Measurements from ENCODE around the gene CRELD2.

CRELD2 gene

DNA sequence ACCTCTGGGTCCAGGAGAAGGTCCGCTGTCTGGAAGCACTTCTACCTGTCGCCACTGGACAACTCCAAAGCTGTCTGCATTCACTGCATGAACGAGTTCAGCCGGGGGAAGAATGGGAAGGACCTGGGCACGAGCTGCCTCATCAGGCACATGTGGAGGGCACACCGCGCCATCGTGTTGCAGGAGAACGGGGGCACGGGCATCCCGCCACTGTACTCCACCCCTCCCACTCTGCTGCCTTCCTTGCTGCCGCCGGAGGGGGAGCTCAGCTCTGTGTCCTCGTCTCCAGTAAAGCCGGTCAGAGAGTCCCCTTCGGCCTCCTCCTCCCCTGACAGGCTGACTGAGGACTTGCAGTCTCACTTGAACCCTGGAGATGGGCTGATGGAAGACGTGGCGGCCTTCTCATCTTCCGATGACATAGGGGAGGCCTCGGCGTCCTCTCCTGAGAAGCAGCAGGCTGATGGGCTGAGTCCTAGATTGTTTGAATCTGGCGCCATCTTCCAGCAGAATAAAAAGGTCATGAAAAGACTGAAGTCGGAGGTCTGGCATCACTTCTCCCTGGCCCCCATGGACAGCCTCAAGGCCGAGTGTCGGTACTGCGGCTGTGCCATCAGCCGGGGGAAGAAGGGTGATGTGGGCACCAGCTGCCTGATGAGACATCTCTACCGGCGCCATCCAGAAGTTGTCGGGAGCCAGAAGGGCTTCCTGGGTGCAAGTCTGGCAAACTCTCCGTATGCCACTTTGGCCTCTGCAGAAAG, 33.8 kb upstream of the CRELD2 start:
- no peaks in the 10 kb centered on the region for H3K4me1 ChIP-seq (ENCODE audit: control insufficient read depth, insufficient read depth, low read length)
- TF ChIP-seq, protein P1, sequence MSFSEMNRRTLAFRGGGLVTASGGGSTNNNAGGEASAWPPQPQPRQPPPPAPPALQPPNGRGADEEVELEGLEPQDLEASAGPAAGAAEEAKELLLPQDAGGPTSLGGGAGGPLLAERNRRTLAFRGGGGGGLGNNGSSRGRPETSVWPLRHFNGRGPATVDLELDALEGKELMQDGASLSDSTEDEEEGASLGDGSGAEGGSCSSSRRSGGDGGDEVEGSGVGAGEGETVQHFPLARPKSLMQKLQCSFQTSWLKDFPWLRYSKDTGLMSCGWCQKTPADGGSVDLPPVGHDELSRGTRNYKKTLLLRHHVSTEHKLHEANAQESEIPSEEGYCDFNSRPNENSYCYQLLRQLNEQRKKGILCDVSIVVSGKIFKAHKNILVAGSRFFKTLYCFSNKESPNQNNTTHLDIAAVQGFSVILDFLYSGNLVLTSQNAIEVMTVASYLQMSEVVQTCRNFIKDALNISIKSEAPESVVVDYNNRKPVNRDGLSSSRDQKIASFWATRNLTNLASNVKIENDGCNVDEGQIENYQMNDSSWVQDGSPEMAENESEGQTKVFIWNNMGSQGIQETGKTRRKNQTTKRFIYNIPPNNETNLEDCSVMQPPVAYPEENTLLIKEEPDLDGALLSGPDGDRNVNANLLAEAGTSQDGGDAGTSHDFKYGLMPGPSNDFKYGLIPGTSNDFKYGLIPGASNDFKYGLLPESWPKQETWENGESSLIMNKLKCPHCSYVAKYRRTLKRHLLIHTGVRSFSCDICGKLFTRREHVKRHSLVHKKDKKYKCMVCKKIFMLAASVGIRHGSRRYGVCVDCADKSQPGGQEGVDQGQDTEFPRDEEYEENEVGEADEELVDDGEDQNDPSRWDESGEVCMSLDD (tag by site-specific recombination; IDR thresholded peaks at IDR 0.05), result no peak
- TF ChIP-seq, protein P2, sequence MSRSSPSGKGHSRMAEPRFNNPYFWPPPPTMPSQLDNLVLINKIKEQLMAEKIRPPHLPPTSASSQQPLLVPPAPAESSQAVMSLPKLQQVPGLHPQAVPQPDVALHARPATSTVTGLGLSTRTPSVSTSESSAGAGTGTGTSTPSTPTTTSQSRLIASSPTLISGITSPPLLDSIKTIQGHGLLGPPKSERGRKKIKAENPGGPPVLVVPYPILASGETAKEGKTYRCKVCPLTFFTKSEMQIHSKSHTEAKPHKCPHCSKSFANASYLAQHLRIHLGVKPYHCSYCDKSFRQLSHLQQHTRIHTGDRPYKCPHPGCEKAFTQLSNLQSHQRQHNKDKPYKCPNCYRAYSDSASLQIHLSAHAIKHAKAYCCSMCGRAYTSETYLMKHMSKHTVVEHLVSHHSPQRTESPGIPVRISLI (tag by site-specific recombination; IDR thresholded peaks at IDR 0.05), result no peak
- TF ChIP-seq ZNF132 (tag by site-specific recombination; IDR thresholded peaks at IDR 0.05; ENCODE audit: borderline replicate concordance), result no peak
- TF ChIP-seq ZNF292 (tag by site-specific recombination; IDR thresholded peaks at IDR 0.05; ENCODE audit: borderline replicate concordance, low read depth), result no peak
- TF ChIP-seq ZBTB8A (tag by site-specific recombination; IDR thresholded peaks at IDR 0.05), result no peak
- no peak for TF ChIP-seq SCRT1 (tag by site-specific recombination; IDR thresholded peaks at IDR 0.05; ENCODE audit: borderline replicate concordance)
- TF ChIP-seq ZNF473 (tag by site-specific recombination; IDR thresholded peaks at IDR 0.05), result no peak
- TF ChIP-seq ZSCAN5A (tag by site-specific recombination; IDR thresholded peaks at IDR 0.05), result no peak
- TF ChIP-seq PRDM2 (tag by site-specific recombination; IDR thresholded peaks at IDR 0.05; ENCODE audit: borderline replicate concordance), result no peak
- TF ChIP-seq, protein P3, sequence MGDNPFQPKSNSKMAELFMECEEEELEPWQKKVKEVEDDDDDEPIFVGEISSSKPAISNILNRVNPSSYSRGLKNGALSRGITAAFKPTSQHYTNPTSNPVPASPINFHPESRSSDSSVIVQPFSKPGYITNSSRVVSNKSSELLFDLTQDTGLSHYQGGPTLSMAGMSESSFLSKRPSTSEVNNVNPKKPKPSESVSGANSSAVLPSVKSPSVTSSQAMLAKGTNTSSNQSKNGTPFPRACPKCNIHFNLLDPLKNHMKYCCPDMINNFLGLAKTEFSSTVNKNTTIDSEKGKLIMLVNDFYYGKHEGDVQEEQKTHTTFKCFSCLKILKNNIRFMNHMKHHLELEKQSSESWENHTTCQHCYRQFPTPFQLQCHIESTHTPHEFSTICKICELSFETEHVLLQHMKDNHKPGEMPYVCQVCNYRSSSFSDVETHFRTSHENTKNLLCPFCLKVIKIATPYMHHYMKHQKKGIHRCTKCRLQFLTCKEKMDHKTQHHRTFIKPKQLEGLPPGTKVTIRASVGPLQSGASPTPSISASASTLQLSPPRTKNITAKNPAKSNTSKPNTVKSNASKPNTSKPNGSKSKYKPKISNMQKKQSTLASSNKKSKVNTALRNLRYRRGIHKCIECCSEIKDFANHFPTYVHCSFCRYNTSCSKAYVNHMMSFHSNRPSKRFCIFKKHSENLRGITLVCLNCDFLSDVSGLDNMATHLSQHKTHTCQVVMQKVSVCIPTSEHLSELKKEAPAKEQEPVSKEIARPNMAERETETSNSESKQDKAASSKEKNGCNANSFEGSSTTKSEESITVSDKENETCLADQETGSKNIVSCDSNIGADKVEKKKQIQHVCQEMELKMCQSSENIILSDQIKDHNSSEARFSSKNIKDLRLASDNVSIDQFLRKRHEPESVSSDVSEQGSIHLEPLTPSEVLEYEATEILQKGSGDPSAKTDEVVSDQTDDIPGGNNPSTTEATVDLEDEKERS (tag by site-specific recombination; IDR thresholded peaks at IDR 0.05), result no peak
- no peak for TF ChIP-seq ZNF354C (tag by site-specific recombination; IDR thresholded peaks at IDR 0.05; ENCODE audit: borderline replicate concordance, low read depth)
- TF ChIP-seq, protein P4, sequence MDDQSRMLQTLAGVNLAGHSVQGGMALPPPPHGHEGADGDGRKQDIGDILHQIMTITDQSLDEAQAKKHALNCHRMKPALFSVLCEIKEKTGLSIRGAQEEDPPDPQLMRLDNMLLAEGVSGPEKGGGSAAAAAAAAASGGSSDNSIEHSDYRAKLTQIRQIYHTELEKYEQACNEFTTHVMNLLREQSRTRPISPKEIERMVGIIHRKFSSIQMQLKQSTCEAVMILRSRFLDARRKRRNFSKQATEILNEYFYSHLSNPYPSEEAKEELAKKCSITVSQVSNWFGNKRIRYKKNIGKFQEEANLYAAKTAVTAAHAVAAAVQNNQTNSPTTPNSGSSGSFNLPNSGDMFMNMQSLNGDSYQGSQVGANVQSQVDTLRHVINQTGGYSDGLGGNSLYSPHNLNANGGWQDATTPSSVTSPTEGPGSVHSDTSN (CRISPR knock-in tag; IDR thresholded peaks at IDR 0.05), result no peak
- TF ChIP-seq ZNF626 (tag by site-specific recombination; IDR thresholded peaks at IDR 0.05), result no peak
- TF ChIP-seq IKZF3 (tag by site-specific recombination; IDR thresholded peaks at IDR 0.05), result no peak
- TF ChIP-seq GLIS2 (tag by site-specific recombination; IDR thresholded peaks at IDR 0.05), result no peak
- no peak for TF ChIP-seq ZNF623 (tag by site-specific recombination; IDR thresholded peaks at IDR 0.05)
- peaks cover 0 to 70% of the 10 kb centered on the region in 2 experiments for H3K36me3 ChIP-seq (ENCODE audit: control insufficient read depth in 2 of 2, insufficient read depth in 1 of 2, low read length in 2 of 2)
- H3K9me3 ChIP-seq (ENCODE audit: control insufficient read depth, insufficient read depth, low read depth, low read length), result 0 out of 2 replicates have a peak, but pooled peaks cover 2% of the 10 kb centered on the region
- no peak overlapping the region for H3K27ac ChIP-seq (ENCODE audit: extremely low read depth, low read depth, low read length)
- CTCF ChIA-PET, result no interaction called here
- no peak overlapping the region for H3K4me3 ChIP-seq (ENCODE audit: low read depth, low read length)
- POLR2A ChIA-PET, result no interaction called here

Data from HEK293 (cell line).